Muscle of leg (tissue), 11 donors: ENCODE results near the gene TSC22D4. TPM values are rescaled to one million over a fixed set of nuclear protein-coding genes. Genes with fewer than 3 reads are reported as not detected.

Experiments used
- DNase-seq: peaks from one replicate; pipeline ENCODE4 v3.0.0; 2013
- H3K27ac ChIP-seq: one replicate; pipeline ENCODE4 v1.5.1; 2013; ENCODE audit warnings: mild to moderate bottlenecking, low read length, control low read depth
- H3K27me3 ChIP-seq: one replicate; pipeline ENCODE4 v1.6.1; 2013; ENCODE audit warnings: low read length; ENCODE audit not compliant: control insufficient read depth, insufficient read depth
- H3K36me3 ChIP-seq: one replicate; pipeline ENCODE4 v1.6.1; 2013; ENCODE audit warnings: low read length; ENCODE audit not compliant: control insufficient read depth, insufficient read depth
- H3K4me1 ChIP-seq: one replicate; pipeline ENCODE4 v1.6.1; 2013; ENCODE audit warnings: low read length; ENCODE audit not compliant: control insufficient read depth, insufficient read depth
- H3K4me3 ChIP-seq: one replicate; pipeline ENCODE4 v1.5.1; 2013; ENCODE audit warnings: low read length, control low read depth
- H3K9me3 ChIP-seq: replicated peaks from 2 replicates; pipeline ENCODE4 v1.6.1; 2013; ENCODE audit warnings: low read depth, low read length; ENCODE audit not compliant: control insufficient read depth
- WGBS: methylation state at CpG from one replicate; pipeline ENCODE4 v1.1.5; 2013; ENCODE audit warnings: missing lambda C conversion rate; ENCODE audit not compliant: insufficient coverage; 5-methylcytosine and 5-hydroxymethylcytosine counted together
- polyA plus RNA-seq, 8 donors: library from polyadenylated mRNA; unstranded; fragments of 120-200 nt; gene quantifications; one replicate each; pipeline versions ENCODE4 v1.2.1 to v1.2.3, GENCODE V29; 2013; ENCODE audit warnings: inconsistent platforms in 1 of 8, low replicate concordance in 1 of 8; ENCODE audit not compliant: insufficient read length in 8 of 8, insufficient read depth in 1 of 8
- total RNA-seq: library from RNA; stranded (reverse); fragments of 120-200 nt; gene quantifications from one replicate; pipeline ENCODE4 v1.2.4, GENCODE V29; 2013

TSC22D4 gene
- total and polyA plus RNA-seq, 9 donors: 28.9 to 59.3 (median 47.7) TPM

GRCh38 chr7:100486111-100486636 lies 7.2 kb upstream of the TSC22D4 start:
- Histone ChIP-seq H3K27me3 (no peaks in the 10 kb centered on the region), H3K4me1 (peaks cover 34% of the 10 kb centered on the region), H3K27ac (no peak overlapping the region), H3K36me3 (peaks cover 7% of the 10 kb centered on the region), H3K4me3 (no peak overlapping the region), H3K9me3 (no peaks in the 10 kb centered on the region)
- 78% methylated on average over 2 of the region's 5 CpGs for WGBS
- no peak for DNase-seq

- H3K4me1 ChIP-seq: peaks cover 34% of the 10 kb centered on the region
- DNase-seq: no peak
- no CpG with 5 or more reads among the region's 4 CpGs for WGBS
Observed at GRCh38 chr7:100485471-100485876, 6.5 kb upstream of the TSC22D4 start.

GRCh38 chr7:100484673-100485045 lies 5.6 kb upstream of the TSC22D4 start:
- no peak overlapping the region for H3K27ac ChIP-seq
- 47% methylated on average over 2 of the region's 6 CpGs for WGBS
- H3K27me3 ChIP-seq: no peaks in the 10 kb centered on the region

More at GRCh38 chr7:100485471-100485876, 6.5 kb upstream of the TSC22D4 start:
- H3K27me3 ChIP-seq: no peaks in the 10 kb centered on the region
- no peak overlapping the region for H3K4me3 ChIP-seq
- peaks cover 7% of the 10 kb centered on the region for H3K36me3 ChIP-seq
- H3K9me3 ChIP-seq: no peaks in the 10 kb centered on the region
- no peak overlapping the region for H3K27ac ChIP-seq

GRCh38 chr7:100483722-100484672 lies 5.0 kb upstream of the TSC22D4 start, which contains the start of gene NYAP1:
TSS of gene NYAP1 (plus strand) at chr7:100483927. CDS start at chr7:100485312, 1,385 bp downstream.
- H3K27ac ChIP-seq: peak within 1 kb of the TSS; percentile 35

More at GRCh38 chr7:100484673-100485045, 5.6 kb upstream of the TSC22D4 start:
- H3K36me3 ChIP-seq: peaks cover 7% of the 10 kb centered on the region
- peaks cover 28% of the 10 kb centered on the region for H3K4me1 ChIP-seq
- H3K9me3 ChIP-seq: no peaks in the 10 kb centered on the region
- no peak for DNase-seq
- H3K4me3 ChIP-seq: peak overlapping the region; percentile 65

GRCh38 chr7:100483090-100483721 lies 4.2 kb upstream of the TSC22D4 start:
- peak; percentile 77 for DNase-seq

More at GRCh38 chr7:100483722-100484672, 5.0 kb upstream of the TSC22D4 start, which contains the start of gene NYAP1:
- Histone ChIP-seq H3K27me3 (no peaks in the 10 kb centered on the region), H3K9me3 (no peaks in the 10 kb centered on the region), H3K36me3 (peaks cover 7% of the 10 kb centered on the region), H3K4me1 (peaks cover 25% of the 10 kb centered on the region), H3K4me3 (peak within 1 kb of the TSS; percentile 65)
- WGBS: 11% methylated on average over 12 of the region's 45 CpGs
- DNase-seq: peak; percentile 88

GRCh38 chr7:100482728-100483089 lies 3.7 kb upstream of the TSC22D4 start:
- Histone ChIP-seq H3K36me3 (no peaks in the 10 kb centered on the region), H3K4me1 (peaks cover 25% of the 10 kb centered on the region), H3K4me3 (peak overlapping the region; percentile 54), H3K27ac (no peak overlapping the region), H3K27me3 (no peaks in the 10 kb centered on the region), H3K9me3 (no peaks in the 10 kb centered on the region)
- 43% methylated on average over 14 of the region's 14 CpGs for WGBS
- DNase-seq: no peak

More at GRCh38 chr7:100483090-100483721, 4.2 kb upstream of the TSC22D4 start:
- Histone ChIP-seq H3K4me3 (peak overlapping the region; percentile 54), H3K27me3 (no peaks in the 10 kb centered on the region), H3K36me3 (peaks cover 1% of the 10 kb centered on the region), H3K4me1 (peaks cover 25% of the 10 kb centered on the region), H3K9me3 (no peaks in the 10 kb centered on the region), H3K27ac (no peak overlapping the region)
- WGBS: under 1% methylated on average over 79 of the region's 79 CpGs

- no peak overlapping the region for H3K4me3 ChIP-seq
- H3K36me3 ChIP-seq: peaks cover 5% of the 10 kb centered on the region
- WGBS: 29% methylated on average over 1 of the region's 1 CpG
- no peak for DNase-seq
- peaks cover 37% of the 10 kb centered on the region for H3K4me1 ChIP-seq
- H3K27me3 ChIP-seq: no peaks in the 10 kb centered on the region
- H3K27ac ChIP-seq: no peak overlapping the region
- H3K9me3 ChIP-seq: no peaks in the 10 kb centered on the region
Observed at GRCh38 chr7:100481466-100481865, 2.5 kb upstream of the TSC22D4 start.

GRCh38 chr7:100477871-100478267 lies 1.1 kb downstream of the TSC22D4 start:
- Histone ChIP-seq H3K27me3 (no peaks in the 10 kb centered on the region), H3K27ac (peak overlapping the region; percentile 55), H3K9me3 (no peaks in the 10 kb centered on the region), H3K4me3 (peak overlapping the region; percentile 63), H3K4me1 (peaks cover 45% of the 10 kb centered on the region), H3K36me3 (peaks cover 26% of the 10 kb centered on the region)
- DNase-seq: no peak
- 4% methylated on average over 6 of the region's 16 CpGs for WGBS

GRCh38 chr7:100476903-100477870 lies 1.8 kb downstream of the TSC22D4 start:
- H3K9me3 ChIP-seq: no peaks in the 10 kb centered on the region
- peaks cover 29% of the 10 kb centered on the region for H3K36me3 ChIP-seq
- no peaks in the 10 kb centered on the region for H3K27me3 ChIP-seq
- peak overlapping the region; percentile 63 for H3K4me3 ChIP-seq
- WGBS: 24% methylated on average over 8 of the region's 30 CpGs
- peaks cover 45% of the 10 kb centered on the region for H3K4me1 ChIP-seq
- peak overlapping the region; percentile 55 for H3K27ac ChIP-seq
- no peak for DNase-seq
